ENCODE results near the gene OPTC. TPM values are rescaled to one million over a fixed set of nuclear protein-coding genes. Genes with fewer than 3 reads are reported as not detected.

Gene OPTC
- total RNA-seq, 2 donors from 2014 or later, result not detected

DNA sequence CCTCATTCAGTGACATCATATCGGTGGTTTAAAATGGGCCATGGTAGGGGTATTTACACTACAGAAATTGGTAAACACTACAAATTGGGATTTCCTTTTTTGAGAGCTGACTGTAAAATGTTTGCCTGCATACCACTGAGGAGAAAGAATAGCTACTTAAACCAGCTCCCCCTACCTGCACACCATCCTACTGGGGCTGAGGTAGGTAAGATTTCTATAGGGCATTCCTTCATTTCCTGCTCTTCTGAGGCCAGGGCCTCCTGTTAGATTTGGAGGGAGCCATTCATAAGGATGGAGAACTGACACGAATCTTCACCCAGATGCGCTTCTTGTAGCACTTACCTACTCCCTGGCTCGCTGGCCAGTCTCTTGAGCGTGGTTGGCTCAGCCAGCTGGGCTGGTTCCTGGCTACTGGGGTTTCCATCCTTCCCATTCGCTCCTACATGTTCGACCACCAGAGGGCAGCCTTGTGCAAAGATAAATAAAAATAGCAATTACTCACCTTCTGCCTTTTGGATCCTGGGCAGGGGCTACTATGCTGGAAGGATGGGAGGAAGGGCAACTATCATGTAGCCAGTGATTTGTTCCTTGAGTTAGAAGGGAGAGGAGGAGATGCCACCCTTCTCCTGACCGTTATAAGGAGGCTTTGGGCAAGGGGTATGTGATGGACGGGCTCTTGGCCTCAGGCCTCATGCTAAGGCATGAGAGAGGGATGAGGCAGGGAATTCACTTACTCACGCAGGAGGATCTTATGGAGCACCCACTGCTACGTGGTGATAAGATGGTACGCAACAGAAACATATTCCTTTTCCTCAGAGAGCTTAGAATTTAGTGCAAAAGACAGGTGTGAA lies 10.7 kb downstream of the OPTC start:
- TF ChIP-seq POLR2A (IDR thresholded peaks at IDR 0.05) (no peak), CTCF (IDR thresholded peaks at IDR 0.05) (peak; percentile 68 to 90 (median 86))
- H3K4me3 ChIP-seq, result no peak overlapping the region
- ATAC-seq (peak; percentile 92), DNase-seq (peak; percentile 90 to 92 (median 90))
- H3K36me3 ChIP-seq (replicated peaks in 1 of 2; ENCODE audit: insufficient read depth in 1 of 2, low read depth in 2 of 2), result no peaks in the 10 kb centered on the region
- WGBS, 2 donors, result 25 to 29% methylated on average over 12 of the region's 12 CpGs
- no peak overlapping the region for H3K27ac ChIP-seq
- intact Hi-C loops (cut with DNase I), result no loop called here
- no peaks in the 10 kb centered on the region for H3K9me3 ChIP-seq
- no peaks in the 10 kb centered on the region for H3K27me3 ChIP-seq
- no peaks in the 10 kb centered on the region for H3K4me1 ChIP-seq

GRCh38 chr1:203505526-203506204 lies 11.7 kb downstream of the OPTC start:
- Histone ChIP-seq H3K4me1 (no peaks in the 10 kb centered on the region), H3K27me3 (no peaks in the 10 kb centered on the region), H3K36me3 (replicated peaks in 1 of 2; ENCODE audit: insufficient read depth in 1 of 2, low read depth in 2 of 2) (no peaks in the 10 kb centered on the region), H3K27ac (no peak overlapping the region), H3K9me3 (no peaks in the 10 kb centered on the region), H3K4me3 (no peak overlapping the region)
- WGBS, 2 donors, result 73 to 78% methylated on average over 7 to 8 of the region's 8 CpGs
- DNase-seq (no peak), ATAC-seq (no peak)
- TF ChIP-seq POLR2A (IDR thresholded peaks at IDR 0.05), result no peak
- TF ChIP-seq CTCF (IDR thresholded peaks at IDR 0.05), result no peak
- intact Hi-C loops (cut with DNase I), result no loop called here

GRCh38 chr1:203506858-203507626 lies 13.1 kb downstream of the OPTC start:
- WGBS, 2 donors, result 65 to 73% methylated on average over 4 to 6 of the region's 6 CpGs
- Histone ChIP-seq H3K4me3 (no peak overlapping the region), H3K4me1 (no peaks in the 10 kb centered on the region), H3K27ac (no peak overlapping the region), H3K9me3 (no peaks in the 10 kb centered on the region), H3K36me3 (replicated peaks in 1 of 2; ENCODE audit: insufficient read depth in 1 of 2, low read depth in 2 of 2) (no peaks in the 10 kb centered on the region), H3K27me3 (no peaks in the 10 kb centered on the region)
- DNase-seq, result no peak
- intact Hi-C loops (cut with DNase I), result no loop called here
- no peak for ATAC-seq
- TF ChIP-seq CTCF (IDR thresholded peaks at IDR 0.05), result no peak
- no peak for TF ChIP-seq POLR2A (IDR thresholded peaks at IDR 0.05)

DNA sequence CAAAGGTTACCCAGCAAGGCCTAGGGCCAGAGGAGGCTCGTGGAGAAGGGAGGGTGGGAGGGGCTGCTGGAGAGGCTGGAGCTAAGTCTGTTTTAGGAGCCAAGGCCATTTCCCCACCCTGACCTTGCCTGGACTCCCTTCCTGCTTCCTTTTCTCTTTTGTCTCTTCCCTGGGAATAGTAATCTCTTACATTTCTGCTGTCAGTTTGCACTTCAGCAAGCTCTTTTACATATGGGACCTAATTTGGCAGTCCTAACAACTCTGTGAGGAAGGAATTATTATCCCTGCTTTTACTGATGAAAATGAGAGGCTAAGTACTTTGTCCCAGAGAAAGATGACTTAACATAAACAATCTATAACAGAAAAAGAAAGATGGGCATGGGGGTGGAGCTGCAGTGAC lies 13.8 kb downstream of the OPTC start:
- no peaks in the 10 kb centered on the region for H3K4me1 ChIP-seq
- 38 to 64% methylated on average over 1 of the region's 1 CpG for WGBS, 2 donors
- no peak for TF ChIP-seq POLR2A (IDR thresholded peaks at IDR 0.05)
- no peak for TF ChIP-seq CTCF (IDR thresholded peaks at IDR 0.05)

More for the DNA sequence above, 13.8 kb downstream of the OPTC start:
- Histone ChIP-seq H3K36me3 (replicated peaks in 1 of 2; ENCODE audit: insufficient read depth in 1 of 2, low read depth in 2 of 2) (no peaks in the 10 kb centered on the region), H3K4me3 (no peak overlapping the region), H3K27ac (no peak overlapping the region), H3K9me3 (no peaks in the 10 kb centered on the region), H3K27me3 (no peaks in the 10 kb centered on the region)
- DNase-seq (no peak), ATAC-seq (no peak)
- intact Hi-C loops (cut with DNase I), result no loop called here
